CMK (cell line): ENCODE data around the gene CXCL1.

Experiments used
- DNase-seq: peaks from one replicate; pipeline ENCODE4 v3.0.0-alpha.2; 2010; ENCODE audit warnings: low read depth

CXCL1 gene

DNA sequence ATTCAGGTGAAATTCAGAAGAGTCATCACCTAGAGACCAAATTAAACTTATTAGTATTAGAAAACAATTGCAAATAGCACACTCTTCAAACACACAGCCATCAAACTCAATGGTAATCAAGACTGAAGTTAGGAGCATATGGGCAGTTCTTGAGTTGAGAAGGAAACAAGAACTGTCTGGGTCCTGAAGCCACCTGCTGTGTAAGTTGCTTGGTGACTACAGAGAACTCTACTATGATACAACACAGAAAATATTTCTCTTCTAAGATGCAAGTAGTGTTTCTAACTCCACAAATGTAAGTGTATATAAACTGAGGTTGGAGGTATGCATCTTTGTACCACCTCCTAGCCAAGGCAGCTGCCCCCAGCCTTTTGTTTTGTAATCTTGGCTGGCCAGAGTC is 16.4 kb upstream of the CXCL1 start:
- DNase-seq = no peak

DNA sequence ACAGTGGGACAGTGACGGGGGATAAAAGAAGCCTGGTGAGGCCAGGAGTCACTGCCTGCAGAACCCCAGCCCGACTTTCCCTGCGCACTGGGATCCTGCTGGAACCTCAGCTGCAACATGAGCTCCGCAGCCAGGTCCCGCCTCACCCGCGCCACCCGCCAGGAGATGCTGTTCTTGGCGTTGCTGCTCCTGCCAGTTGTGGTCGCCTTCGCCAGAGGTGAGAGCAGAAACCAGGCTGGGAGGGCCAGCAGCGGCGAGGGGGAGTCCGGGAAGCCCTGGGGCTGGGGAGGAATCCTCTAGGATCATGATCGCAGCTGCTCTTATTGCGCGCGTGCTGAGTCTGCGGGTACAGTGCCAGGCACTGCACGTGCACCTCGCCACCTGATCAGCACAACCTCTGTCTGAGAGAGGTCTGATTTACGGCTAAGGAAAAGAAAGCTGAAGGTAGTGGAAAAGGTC is 15.9 kb upstream of the CXCL1 start, which contains the start of gene PF4V1:
Gene PF4V1, plus strand, starts transcription at position 51 of the 459 bp plus-strand sequence. Its CDS starts 67 bp downstream, at position 118.
- DNase-seq = no peak

GRCh38 chr4:73853718-73854473 is 15.3 kb upstream of the CXCL1 start:
- DNase-seq = no peak

DNA sequence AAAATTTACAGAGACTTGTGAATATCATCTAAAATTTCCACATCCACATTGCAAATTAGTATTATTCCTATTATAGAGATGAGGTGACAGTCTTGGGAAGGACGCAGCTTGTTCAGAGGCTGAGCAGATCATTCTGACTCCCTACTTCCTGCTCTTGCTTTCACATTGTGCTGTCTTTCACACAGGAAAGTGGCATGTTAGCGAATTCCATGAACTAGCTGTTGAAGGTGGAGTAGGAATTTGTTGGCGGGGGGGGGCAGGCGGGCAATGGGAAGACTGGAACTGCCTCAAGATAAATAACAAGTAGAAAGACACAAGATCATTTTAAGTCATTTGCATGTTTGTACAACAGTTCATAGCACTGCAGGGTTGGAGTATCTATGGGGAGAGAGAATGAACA is 13.8 kb upstream of the CXCL1 start:
- no peak for DNase-seq

- DNase-seq = no peak
These were observed 12.7 kb upstream of the CXCL1 start for GRCh38 chr4:73856518-73856917.

DNA sequence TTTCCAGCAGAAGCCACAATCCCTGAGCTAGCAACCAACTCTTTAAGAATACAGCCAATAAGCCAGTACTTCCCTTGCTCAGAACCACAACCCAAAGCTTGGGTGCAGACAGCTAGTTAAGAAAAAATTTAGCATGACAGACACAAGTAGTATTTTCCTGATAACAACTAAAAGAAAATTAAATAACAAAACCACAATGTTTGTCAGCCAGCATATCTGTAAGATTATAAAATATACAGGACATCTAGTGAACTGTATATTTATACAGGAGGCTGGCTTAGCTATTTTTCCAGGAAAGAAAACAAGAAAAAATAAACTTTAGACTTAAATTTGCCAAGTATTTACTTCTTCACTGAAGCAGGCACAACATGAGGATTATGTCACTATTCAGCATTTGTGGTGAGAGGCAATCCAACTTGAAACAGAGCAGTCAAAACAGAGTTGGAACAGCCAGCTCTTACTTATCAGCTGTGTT is 9.5 kb upstream of the CXCL1 start:
- no peak for DNase-seq

DNA sequence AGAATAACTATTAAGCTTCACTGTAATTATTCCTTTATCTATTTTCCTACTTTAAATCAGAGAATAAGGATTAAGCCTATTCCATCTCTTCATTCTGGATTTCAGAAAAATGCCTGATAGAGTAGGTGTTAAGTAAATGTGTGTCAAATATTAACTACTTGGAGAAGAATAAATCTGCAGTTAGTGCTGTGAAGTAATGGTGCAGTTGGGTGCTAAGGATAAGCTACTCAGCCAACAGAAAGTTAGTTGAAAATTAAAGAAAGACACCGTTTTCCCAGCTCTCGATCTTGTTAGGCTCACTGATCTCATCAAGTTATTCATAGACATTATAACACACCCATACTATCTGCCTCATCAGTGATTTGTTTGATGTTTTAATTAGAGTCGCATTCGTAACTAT is 9.0 kb upstream of the CXCL1 start:
- no peak for DNase-seq

DNA sequence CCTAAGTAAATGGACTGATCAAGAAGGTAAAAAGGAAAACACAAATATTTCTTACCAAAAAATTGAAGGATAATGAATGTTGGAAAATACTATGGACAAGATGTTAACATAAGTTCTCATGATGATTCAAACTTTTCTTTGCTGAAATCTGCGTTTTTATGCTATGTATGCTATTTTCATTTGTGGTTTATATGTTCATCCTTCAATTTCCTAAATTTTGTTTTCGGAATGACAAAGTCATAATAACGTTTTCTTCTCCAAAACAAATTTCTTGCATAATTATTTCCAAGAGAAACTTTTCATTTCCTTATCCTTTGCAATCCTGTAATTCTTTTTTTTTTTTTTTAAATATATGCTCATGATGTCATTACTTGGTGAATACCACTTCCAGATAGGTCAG is 8.3 kb upstream of the CXCL1 start:
- no peak for DNase-seq

DNA sequence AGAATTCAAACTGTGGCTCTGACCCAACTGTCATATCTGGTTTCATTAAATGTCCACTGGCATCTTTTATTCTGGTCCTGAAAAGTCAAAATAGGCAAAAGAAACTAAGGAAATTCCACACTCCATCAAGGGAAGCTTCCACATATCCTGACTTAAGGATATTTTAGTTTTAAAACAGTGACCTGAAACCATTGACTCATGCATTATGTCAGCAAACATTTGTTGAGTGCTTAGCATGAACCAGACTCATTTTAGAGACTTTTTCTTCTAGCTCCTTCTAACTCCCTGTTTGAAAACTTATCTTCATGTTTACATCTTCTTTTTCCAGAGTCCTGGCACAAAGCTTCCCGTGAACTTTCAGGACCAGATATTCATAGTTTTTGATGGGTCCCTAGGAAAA is 6.9 kb upstream of the CXCL1 start:
- no peak for DNase-seq

GRCh38 chr4:73864365-73864764 is 4.8 kb upstream of the CXCL1 start:
- DNase-seq = no peak

- no peak for DNase-seq
These were observed 4.2 kb upstream of the CXCL1 start for GRCh38 chr4:73864961-73865360.

DNA sequence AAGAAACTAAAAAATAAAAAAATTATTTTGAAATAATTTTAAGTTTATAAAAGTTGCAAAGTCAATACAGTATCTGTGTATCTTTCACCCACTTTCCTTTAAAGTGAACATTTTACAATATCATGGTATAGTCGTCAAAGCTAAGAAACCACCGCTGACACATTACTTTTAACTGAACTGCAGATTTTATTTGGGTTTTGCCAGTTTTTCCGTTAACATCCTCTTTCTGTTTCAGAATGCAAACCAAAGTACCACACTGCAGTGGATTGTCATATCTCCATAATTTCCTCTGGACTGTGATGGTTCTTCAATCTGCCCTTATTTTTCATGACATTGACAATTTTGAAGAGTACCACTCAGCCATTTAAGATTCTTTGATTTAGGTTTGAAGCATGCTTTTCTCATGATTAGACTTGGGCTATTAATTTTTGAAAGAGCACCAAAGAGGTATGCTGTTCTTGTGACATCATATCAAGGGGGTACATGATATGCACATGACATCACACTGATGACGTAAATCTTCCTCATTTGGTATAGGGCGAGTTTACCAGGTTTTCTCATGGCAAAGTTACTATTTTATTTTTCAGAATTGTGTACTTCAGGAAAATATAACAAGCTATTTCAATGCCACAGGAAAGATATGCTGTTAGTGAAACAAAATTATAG is 3.6 kb upstream of the CXCL1 start:
- DNase-seq = no peak

- no peak for DNase-seq
These were observed 2.9 kb upstream of the CXCL1 start for GRCh38 chr4:73866246-73866645.

- DNase-seq = no peak
These were observed 1.4 kb upstream of the CXCL1 start for GRCh38 chr4:73867783-73868182.

DNA sequence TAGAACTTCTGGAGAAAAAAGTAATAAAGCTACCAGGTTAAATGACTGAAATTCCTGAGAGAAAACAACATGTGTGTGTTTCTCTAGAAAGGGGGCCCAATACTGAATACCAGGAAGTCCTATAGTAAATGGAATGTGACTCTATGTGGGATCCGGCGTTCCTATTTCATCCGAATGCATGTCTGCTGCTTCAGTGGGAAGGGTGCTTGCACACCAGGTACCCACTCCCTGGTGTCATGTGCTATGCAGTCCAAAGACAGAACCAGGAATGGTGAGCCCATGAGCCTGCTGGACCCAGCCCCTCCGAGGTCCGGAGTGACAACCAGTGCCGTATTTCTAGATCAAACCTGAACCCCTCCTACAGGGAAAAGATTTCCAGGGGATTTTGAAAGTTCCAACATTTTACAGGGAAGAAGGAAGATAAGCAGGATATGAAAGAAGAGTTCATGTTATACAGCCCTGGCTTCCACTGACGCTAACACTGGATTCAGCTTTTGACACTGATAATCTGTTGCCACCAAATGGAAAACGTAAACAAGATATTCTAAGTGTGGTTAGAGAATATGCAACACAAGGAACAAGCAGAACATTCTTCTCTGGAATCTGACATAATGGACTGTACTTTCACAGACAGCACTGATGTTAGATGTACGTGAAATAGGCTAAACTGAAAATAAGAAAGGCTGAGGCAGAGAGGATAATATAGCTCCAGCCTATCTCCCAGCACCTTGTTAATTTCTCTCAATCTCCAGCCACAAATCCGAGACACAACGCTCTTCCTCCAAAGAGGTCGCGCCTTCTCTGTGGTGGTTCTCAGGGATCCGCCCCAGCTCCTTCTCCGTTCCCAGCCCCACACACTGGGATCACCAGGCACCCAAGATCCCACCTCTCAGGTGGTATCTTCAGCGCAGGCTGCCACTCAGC is 725 bp upstream of the CXCL1 start:
- DNase-seq = no peak

DNA sequence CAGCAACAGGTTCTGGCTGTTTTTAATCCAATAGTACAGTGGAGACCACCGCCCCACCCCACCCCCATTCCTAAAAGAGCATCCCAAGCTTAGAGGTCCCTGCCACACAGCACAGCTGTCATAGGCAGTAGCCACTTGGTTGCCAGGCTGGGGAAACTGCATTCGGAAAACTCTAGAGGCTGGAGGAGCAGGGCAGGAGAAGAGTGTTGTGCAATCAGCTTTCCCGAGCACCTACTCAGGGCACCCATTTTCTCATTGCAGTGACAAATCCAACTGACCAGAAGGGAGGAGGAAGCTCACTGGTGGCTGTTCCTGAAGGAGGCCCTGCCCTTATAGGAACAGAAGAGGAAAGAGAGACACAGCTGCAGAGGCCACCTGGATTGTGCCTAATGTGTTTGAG is 1.1 kb downstream of the CXCL1 start:
- no peak for DNase-seq

DNA sequence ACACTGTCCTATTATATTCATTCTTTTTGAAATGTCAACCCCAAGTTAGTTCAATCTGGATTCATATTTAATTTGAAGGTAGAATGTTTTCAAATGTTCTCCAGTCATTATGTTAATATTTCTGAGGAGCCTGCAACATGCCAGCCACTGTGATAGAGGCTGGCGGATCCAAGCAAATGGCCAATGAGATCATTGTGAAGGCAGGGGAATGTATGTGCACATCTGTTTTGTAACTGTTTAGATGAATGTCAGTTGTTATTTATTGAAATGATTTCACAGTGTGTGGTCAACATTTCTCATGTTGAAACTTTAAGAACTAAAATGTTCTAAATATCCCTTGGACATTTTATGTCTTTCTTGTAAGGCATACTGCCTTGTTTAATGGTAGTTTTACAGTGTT is 1.6 kb downstream of the CXCL1 start:
- DNase-seq = no peak

- no peak for DNase-seq
These were observed 2.5 kb downstream of the CXCL1 start for GRCh38 chr4:73871511-73872310.

DNA sequence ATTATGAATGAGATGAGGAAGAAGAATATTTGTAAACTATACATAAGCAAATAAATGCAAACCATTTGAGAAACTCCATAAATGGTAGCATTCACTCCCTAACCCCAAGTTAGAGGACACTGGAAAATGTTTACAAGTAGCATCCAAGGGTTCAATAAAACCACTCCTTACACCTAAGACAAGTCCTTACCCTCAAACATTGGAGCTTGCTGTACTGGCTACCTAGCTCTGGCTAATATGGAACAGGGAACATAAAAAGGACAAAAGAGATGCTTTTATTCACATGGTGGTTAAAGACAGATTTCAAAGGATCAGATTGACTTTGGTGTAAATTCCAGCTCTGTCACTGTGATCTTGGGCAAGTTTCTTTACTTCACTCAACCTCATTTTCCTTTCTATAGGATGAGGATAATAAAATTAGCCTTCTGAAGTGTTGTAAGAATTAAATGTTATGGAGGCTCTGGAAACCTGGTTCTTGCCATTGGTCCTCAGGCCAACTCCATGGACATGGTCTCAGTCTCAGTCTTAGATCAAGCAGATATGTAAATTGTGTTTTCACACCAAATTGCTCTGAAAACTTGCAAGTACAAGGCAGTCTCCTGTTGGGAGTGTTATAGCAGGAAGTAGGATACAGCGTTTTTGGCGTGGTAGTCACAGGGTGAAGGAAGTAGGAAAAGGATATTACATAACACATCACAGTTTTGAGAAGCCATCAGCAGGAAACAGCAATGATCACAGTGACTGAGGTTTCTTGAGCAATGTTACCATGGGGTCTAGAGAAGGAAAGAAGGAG is 3.3 kb downstream of the CXCL1 start:
- DNase-seq = no peak

DNA sequence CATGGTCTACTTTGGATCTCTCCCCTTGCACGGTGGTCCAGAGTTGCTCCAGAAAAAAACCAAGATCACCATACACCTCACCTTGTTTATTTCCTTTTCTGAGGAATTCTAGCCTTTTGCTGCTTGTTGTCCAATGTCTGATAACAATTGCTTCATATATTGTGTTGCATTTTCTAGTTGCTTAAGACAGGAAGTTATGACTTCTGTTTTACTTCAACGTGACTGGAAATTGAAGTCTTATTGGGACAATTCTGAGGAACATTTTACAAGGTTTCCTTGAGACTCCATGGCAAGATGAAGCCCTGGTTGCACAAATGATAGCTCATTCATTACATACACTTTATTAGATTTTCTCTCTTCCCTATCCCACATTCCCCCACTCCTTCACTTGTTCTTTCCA is 5.2 kb downstream of the CXCL1 start:
- no peak for DNase-seq

GRCh38 chr4:73875401-73875800 is 6.2 kb downstream of the CXCL1 start:
- DNase-seq = no peak
